Immature natural killer cell (primary cell): ENCODE results near the gene THBD. TPM values are rescaled to one million over a fixed set of nuclear protein-coding genes. Genes with fewer than 3 reads are reported as not detected.

ENCODE experiments used
- DNase-seq, 3 donors: peaks; one replicate each; pipeline ENCODE4 v3.0.0; 2022; ENCODE audit warnings: mixed read lengths in 1 of 3
- H3K27ac Mint-ChIP-seq, 6 donors: one replicate each; pipeline ENCODE4 v1.8.0; 2020; ENCODE audit warnings: mixed read lengths in 6 of 6, mild to moderate bottlenecking in 5 of 6, inconsistent platforms in 4 of 6, moderate library complexity in 3 of 6
- H3K27me3 Mint-ChIP-seq, 3 donors: one replicate each; pipeline ENCODE4 v1.8.0; 2020 to 2021; ENCODE audit warnings: low read depth in 3 of 3, mild to moderate bottlenecking in 3 of 3, mixed read lengths in 3 of 3, moderate library complexity in 3 of 3, inconsistent platforms in 1 of 3
- H3K36me3 Mint-ChIP-seq, 3 donors: one replicate each; pipeline ENCODE4 v1.8.0; 2020; ENCODE audit warnings: mixed read lengths in 3 of 3, inconsistent platforms in 2 of 3, mild to moderate bottlenecking in 2 of 3
- H3K4me1 Mint-ChIP-seq, 2 donors: one replicate each; pipeline ENCODE4 v1.8.0; 2020; ENCODE audit warnings: inconsistent platforms in 2 of 2, mild to moderate bottlenecking in 2 of 2, mixed read lengths in 2 of 2, moderate library complexity in 1 of 2
- H3K4me3 Mint-ChIP-seq, 5 donors: one replicate each; pipeline ENCODE4 v1.8.0; 2020; ENCODE audit warnings: mild to moderate bottlenecking in 5 of 5, mixed read lengths in 5 of 5, inconsistent platforms in 3 of 5, moderate library complexity in 3 of 5
- H3K9me3 Mint-ChIP-seq, 6 donors: one replicate each; pipeline ENCODE4 v1.8.0; 2020; ENCODE audit warnings: mild to moderate bottlenecking in 6 of 6, mixed read lengths in 6 of 6, inconsistent platforms in 4 of 6, moderate library complexity in 3 of 6
- polyA plus RNA-seq, 3 donors: library from polyadenylated mRNA; unstranded; fragments of 300-500 nt; fragmentation: Illumina TruSeq; gene quantifications; one replicate each; pipeline ENCODE4 v1.2.3, GENCODE V29; 2021

Gene THBD
- polyA plus RNA-seq, 3 donors from 2014 or later, result 0.16 to 0.96 (median 0.26) TPM

DNA sequence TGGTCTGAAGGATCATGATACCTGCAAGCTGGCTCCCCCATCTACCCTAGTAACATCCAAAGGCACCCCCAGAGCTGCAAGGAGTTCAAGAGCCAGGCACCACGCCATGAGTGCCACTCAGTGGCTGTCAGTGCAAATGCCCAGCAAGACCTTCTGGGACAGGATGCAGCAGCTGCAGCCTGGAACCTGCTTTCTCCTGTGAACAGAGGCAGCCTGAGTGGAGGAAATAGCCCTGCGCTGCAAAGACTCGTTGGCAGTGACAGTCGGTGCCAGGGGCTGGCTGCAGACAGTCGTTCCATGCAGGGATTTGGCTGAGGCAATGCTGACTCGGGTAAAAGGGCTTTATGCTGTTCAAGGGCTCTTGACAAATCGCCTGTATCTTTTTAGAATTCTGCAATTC lies 30.1 kb downstream of the THBD start:
- Mint-ChIP-seq H3K27ac (no peak overlapping the region), H3K4me3 (no peak overlapping the region)

DNA sequence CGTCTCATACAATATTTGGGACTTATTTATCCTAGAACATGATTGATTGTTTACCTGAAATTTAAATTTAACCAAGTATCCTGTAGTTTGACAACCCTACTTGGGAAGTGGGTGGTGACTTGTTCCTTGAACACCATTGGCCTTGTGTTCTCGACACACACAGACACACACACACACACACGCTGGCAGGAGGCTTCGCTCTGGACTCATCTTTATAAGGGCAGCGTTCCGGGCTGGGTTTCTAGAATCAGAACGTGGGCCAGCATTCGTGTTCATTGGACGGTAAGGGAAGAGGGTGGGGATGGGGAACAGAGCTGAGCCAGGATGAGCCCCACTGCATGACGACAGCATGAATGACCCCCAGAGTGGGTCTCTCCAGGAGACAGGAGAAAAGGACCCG lies 30.5 kb downstream of the THBD start:
- H3K4me1 Mint-ChIP-seq, result no peaks in the 10 kb centered on the region
- DNase-seq, result no peak
- H3K36me3 Mint-ChIP-seq, result no peaks in the 10 kb centered on the region
- H3K9me3 Mint-ChIP-seq, result no peaks in the 10 kb centered on the region
- H3K27me3 Mint-ChIP-seq, result peaks cover 0 to 3% (median 2%) of the 10 kb centered on the region in 3 donors
- H3K4me3 Mint-ChIP-seq, result no peak overlapping the region
- H3K27ac Mint-ChIP-seq, result no peak overlapping the region

More for the DNA sequence above, 30.1 kb downstream of the THBD start:
- no peak for DNase-seq
- Mint-ChIP-seq H3K27me3 (peaks cover 0 to 3% (median 2%) of the 10 kb centered on the region in 3 donors), H3K36me3 (no peaks in the 10 kb centered on the region), H3K9me3 (no peaks in the 10 kb centered on the region), H3K4me1 (no peaks in the 10 kb centered on the region)

DNA sequence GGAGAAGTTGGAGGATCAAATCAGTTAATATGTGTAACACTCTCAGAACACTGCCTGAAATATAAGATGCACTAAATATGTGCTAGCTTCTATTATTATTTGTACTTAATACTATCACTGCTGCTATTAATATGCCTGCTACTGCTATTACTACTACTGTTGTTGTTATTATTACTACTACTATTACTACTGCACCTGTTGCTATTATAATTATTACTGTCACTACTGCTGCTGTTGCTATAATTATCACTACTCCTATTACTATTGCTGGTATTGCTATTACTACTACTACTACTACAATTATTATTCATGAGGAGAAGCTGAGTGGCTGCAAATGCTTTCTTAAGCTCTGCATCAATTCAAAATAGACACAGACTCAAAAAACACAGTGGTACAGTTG lies 31.0 kb downstream of the THBD start:
- Mint-ChIP-seq H3K4me3 (no peak overlapping the region), H3K27ac (no peak overlapping the region), H3K4me1 (no peaks in the 10 kb centered on the region), H3K36me3 (no peaks in the 10 kb centered on the region), H3K27me3 (peaks cover 0 to 3% (median 2%) of the 10 kb centered on the region in 3 donors), H3K9me3 (no peaks in the 10 kb centered on the region)
- no peak for DNase-seq

DNA sequence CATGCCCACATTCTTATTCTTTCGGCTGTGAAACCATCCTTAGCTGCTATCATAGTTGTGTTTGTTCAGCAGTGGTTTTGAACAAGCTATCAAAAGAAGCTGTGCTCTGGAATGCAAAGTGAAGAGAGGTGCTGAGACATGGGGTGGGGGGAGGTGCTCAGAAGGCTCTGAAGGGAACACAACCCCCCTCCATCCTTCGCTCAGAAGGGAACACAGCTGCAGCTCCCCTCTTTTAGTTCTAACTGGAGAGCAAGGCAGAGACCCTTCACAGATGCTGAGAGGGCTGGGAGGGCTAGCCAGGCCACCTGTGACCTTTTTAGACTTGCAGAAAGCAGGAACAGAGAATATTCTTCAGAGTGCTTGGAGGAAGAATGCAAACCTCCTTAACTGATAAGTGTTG lies 32.0 kb downstream of the THBD start:
- H3K4me3 Mint-ChIP-seq, result no peak overlapping the region
- H3K9me3 Mint-ChIP-seq, result no peaks in the 10 kb centered on the region
- no peak overlapping the region for H3K27ac Mint-ChIP-seq
- no peaks in the 10 kb centered on the region for H3K36me3 Mint-ChIP-seq
- no peaks in the 10 kb centered on the region for H3K4me1 Mint-ChIP-seq
- H3K27me3 Mint-ChIP-seq, result peaks cover 0 to 2% (median 0%) of the 10 kb centered on the region in 3 donors
- no peak for DNase-seq

DNA sequence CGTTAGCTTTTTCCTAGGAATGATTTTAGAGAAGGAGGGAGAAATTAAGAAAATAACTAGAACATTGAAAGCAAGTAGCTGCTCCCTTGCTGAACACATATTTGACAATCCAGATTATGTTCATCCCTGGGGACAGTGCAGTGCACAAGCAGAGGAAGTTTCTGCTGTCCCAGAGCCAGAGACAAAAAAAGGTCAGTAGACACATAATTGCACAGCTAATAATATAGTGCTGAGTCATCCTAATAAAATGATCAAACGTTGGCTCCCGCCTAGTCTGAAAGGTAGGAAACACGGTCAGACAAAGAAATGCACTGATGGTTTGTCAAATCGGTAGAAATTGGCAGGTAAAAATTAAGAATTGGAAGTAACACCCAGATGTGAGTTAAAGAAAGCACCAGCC lies 36.0 kb downstream of the THBD start:
- DNase-seq, result no peak
- Mint-ChIP-seq H3K27ac (no peak overlapping the region), H3K4me3 (no peak overlapping the region), H3K27me3 (no peaks in the 10 kb centered on the region), H3K9me3 (no peaks in the 10 kb centered on the region), H3K36me3 (no peaks in the 10 kb centered on the region), H3K4me1 (no peaks in the 10 kb centered on the region)

DNA sequence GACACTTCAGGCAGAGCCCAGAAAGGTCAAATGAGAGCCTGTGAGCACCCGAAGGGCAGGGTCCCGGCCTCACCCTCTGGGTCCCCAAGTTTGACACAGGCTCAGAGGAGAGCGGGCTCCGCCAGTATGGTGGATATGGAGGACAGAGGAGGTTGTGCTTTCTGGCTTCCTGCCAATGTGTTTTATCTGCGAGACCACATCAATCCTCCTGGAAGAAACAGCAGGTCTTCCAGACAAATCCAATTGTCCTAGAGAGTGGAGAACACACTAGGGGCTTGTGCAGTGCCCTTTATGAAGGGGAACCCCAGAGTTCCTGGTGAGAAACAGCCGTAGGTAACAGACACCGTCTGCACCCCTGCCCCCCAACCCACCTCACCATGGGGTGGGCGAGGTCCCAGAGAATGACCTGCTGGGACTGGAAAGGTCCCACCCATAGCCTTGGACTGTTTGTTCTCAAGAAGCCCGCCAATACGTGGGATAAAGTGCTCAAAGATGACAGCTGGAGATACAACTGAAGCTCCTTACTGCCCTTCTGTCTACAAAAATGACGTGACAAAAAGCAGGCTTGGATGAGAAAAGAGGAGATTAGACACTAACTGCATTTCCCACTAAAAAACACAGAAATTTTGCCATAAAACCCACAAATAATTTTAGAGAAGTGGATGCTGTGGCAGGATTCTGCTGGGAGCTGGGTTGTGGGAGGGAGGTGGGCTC lies 38.3 kb downstream of the THBD start:
- H3K4me3 Mint-ChIP-seq, result no peak overlapping the region
- no peak for DNase-seq
- no peaks in the 10 kb centered on the region for H3K27me3 Mint-ChIP-seq
- no peak overlapping the region for H3K27ac Mint-ChIP-seq
- H3K9me3 Mint-ChIP-seq, result no peaks in the 10 kb centered on the region
- no peaks in the 10 kb centered on the region for H3K4me1 Mint-ChIP-seq
- no peaks in the 10 kb centered on the region for H3K36me3 Mint-ChIP-seq

DNA sequence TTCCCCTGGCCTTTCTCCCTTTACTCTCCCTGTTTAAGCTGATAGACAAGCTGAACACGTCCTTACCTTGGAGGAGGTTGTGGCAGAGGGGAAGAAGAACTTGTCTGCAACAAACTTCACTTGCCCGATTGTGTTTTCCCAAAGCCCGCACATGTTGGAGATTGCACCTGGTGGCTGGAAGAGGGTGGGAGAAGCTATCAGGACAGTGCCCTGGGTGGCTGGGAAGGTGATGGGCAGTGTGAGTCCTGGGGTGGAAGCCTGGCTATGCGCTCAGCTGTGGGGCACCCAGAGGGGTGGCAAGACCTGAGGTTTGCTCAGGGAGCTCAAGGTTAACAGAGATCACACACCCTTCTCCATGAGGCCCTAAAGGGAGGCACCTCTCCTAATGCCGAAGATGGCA lies 39.4 kb downstream of the THBD start:
- DNase-seq, result no peak
- Mint-ChIP-seq H3K27me3 (no peaks in the 10 kb centered on the region), H3K9me3 (no peaks in the 10 kb centered on the region), H3K36me3 (no peaks in the 10 kb centered on the region), H3K27ac (no peak overlapping the region), H3K4me3 (no peak overlapping the region), H3K4me1 (no peaks in the 10 kb centered on the region)

DNA sequence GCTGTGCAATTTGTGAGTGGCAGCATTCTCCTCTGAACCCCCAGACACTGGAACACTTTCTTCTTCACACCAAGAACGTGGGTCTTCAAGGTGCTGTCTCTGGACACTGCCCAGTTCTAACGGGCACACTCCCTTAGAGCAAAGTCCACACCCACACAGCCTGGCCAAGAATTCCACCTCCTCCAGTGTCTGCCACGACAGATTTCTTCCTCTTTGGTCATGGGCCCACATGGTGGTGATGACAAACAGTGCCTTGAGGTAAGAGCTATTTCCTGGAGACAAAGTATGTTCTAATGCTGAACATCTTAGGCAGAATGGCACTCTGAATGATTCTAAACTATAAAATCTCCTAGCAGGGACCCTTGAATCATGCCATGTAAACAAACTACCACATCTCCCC lies 39.8 kb downstream of the THBD start:
- Mint-ChIP-seq H3K27me3 (no peaks in the 10 kb centered on the region), H3K9me3 (no peaks in the 10 kb centered on the region), H3K27ac (no peak overlapping the region), H3K4me3 (no peak overlapping the region), H3K36me3 (no peaks in the 10 kb centered on the region), H3K4me1 (no peaks in the 10 kb centered on the region)
- DNase-seq, result no peak

DNA sequence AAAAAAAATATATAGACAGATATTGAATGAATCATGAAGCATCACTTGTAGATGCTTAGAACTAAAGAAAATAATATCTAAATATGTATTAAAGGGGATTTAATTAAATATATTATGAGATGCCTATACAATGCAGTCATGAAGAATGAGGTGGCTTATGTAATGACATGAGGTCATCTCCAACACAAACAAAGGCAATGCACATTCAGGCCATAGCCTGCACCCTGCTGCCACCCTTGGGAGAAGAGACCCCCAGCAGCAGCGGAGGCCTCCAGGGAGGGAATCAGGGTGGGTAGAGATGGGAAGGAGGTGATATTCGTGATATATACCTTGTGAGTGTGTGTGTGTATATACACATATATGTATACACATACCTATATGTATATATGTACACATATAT lies 40.8 kb downstream of the THBD start:
- H3K36me3 Mint-ChIP-seq, result no peaks in the 10 kb centered on the region

DNA sequence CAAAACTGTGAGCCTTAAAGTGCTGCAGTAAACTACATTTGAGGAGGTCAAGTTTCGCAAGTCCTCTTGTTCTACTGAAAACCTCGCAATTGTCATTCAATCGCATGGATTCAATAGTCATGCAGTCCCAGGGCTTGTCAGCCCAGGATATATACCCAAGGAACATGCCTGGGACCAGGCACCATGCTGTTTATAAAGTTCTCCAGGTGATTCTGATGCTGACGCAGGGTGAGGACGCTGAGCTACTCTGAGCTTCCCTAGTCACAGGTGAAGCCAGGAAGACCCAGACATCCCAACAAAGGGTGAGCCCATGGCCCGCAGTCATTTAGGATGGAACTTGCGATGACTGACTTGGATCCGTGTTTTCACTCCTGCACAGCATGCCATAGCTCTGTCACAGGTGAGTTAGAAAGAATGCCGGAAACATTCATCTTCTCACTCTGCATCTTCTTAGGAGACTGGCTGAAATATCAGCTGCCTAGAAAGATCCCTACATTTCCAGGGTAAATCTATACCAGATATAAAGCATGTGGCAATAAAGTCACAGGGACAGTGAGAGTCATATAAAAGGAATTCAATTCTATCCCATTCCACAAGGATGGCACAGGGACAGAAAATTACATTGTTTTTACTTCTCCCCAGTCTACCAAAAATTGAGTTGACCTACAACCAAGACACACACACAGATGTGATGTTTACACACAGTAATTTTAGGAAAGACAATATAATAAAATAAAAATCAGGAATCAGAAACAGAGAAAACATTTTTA lies 41.4 kb downstream of the THBD start:
- Mint-ChIP-seq H3K27me3 (peaks cover 0 to 3% (median 0%) of the 10 kb centered on the region in 3 donors), H3K36me3 (no peaks in the 10 kb centered on the region), H3K27ac (no peak overlapping the region), H3K4me3 (no peak overlapping the region), H3K9me3 (no peaks in the 10 kb centered on the region), H3K4me1 (no peaks in the 10 kb centered on the region)
- no peak for DNase-seq

More for the DNA sequence above, 40.8 kb downstream of the THBD start:
- no peaks in the 10 kb centered on the region for H3K4me1 Mint-ChIP-seq
- H3K27ac Mint-ChIP-seq, result no peak overlapping the region
- H3K27me3 Mint-ChIP-seq, result peaks cover 0 to under 1% (median 0%) of the 10 kb centered on the region in 3 donors
- no peak overlapping the region for H3K4me3 Mint-ChIP-seq
- no peaks in the 10 kb centered on the region for H3K9me3 Mint-ChIP-seq
- no peak for DNase-seq

DNA sequence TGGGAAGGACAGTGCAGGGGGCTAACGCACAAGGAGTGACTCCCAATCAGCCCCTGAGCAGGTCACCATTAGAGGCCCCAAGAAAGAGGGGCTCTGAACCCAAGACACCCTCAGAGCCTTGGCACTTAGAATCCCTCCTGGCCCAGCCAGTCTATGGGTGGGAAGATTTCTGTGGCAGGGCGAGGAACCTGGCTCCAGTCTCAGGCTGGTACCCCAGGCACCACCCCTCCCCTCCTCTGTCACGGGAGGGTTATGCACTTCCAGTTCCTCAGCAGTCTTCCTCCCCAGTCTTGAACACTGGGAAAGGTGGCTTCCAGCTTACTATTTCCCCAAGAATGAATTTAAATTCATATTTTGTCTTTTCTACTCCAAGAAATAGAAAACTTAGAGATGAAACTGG lies 42.0 kb downstream of the THBD start:
- Mint-ChIP-seq H3K27me3 (peaks cover 0 to 3% (median 2%) of the 10 kb centered on the region in 3 donors), H3K4me3 (no peak overlapping the region), H3K4me1 (no peaks in the 10 kb centered on the region), H3K36me3 (no peaks in the 10 kb centered on the region), H3K9me3 (no peaks in the 10 kb centered on the region), H3K27ac (no peak overlapping the region)
- DNase-seq, result no peak

DNA sequence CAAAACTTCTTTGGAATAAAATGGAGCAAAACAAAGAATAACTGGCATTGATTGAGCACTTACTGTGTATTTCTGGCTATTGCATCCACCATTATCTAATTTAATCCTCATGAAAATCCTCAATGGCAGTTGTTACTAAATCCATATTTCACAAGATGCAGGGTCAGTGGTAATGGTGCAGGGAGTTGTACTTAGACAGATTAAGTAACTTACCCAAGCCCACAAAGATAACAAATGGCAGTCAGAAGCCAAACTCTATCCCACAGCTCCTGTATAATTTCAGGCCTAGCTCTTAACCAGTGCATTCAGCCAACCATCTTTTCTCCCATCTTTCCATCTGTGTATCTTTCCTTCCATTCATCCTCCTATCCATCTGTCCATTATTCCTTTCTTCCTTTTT lies 43.7 kb downstream of the THBD start:
- H3K36me3 Mint-ChIP-seq, result no peaks in the 10 kb centered on the region
- no peaks in the 10 kb centered on the region for H3K9me3 Mint-ChIP-seq
- peaks cover 0 to 3% (median 2%) of the 10 kb centered on the region in 3 donors for H3K27me3 Mint-ChIP-seq
- no peak overlapping the region for H3K4me3 Mint-ChIP-seq
- no peaks in the 10 kb centered on the region for H3K4me1 Mint-ChIP-seq
- DNase-seq, result no peak
- H3K27ac Mint-ChIP-seq, result no peak overlapping the region

DNA sequence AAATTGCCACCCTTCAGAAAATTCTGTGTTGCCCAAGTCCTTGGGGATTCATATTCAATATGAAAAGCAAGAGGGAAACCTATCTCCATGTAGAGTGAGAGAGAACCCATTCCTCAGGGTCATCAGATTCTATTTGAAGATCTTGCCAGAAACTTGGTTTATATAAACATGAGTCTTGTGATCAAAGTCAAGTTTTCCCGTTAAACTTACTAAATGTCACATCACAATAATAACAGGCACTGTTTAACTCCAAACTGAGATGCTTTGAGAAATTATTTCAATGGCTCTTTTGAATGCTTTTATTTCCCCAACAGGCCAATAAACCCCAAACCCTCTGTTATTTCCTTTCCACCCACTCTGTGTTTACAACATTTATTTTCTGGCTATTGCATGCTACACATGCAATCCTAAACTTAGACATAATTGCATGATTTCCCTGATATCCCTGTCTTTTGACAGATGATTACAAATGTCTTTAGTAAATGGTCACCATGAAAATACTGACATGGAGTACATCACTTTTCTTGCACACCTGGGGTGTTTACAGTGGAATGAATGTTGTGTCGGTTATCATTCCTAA lies 45.5 kb downstream of the THBD start:
- H3K36me3 Mint-ChIP-seq, result no peaks in the 10 kb centered on the region

DNA sequence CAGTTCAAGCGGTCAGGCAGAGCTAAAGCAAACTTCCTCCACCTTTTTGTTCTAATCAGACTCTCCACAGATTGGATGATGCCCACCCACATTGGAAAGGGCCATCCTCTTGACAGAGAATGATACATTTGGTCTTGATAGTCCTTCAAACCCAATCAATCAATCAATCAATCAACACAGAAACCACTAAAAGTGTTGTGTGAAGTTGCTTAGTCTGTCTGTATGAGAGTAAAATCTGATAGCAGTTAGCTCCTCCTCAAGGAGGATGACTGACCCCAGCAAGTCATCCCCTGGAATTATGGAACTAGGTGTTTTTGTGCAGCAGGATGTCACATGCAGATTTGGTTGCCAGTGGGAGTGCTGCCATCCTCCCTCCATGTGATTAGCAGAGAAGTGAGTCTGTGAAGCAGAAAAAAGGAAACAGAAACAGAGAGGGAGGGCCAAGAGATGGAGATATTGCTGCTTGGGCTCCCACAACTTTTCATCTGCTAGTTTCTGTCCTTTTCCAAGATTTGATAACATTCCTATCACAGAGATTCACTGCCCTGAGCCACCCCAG lies 46.3 kb downstream of the THBD start:
- Mint-ChIP-seq H3K9me3 (no peaks in the 10 kb centered on the region), H3K4me1 (no peaks in the 10 kb centered on the region), H3K36me3 (no peaks in the 10 kb centered on the region), H3K4me3 (no peak overlapping the region), H3K27me3 (peaks cover 0 to 3% (median 2%) of the 10 kb centered on the region in 3 donors), H3K27ac (no peak overlapping the region)
- no peak for DNase-seq

More for the DNA sequence above, 45.5 kb downstream of the THBD start:
- Mint-ChIP-seq H3K9me3 (no peaks in the 10 kb centered on the region), H3K4me3 (no peak overlapping the region), H3K27ac (no peak overlapping the region), H3K27me3 (peaks cover 0 to 3% (median 2%) of the 10 kb centered on the region in 3 donors), H3K4me1 (no peaks in the 10 kb centered on the region)
- no peak for DNase-seq
